SK-N-MC (cell line): ENCODE data around the gene ANK2.
"Not testable (repeated sequence)": the region's sequence is repeated elsewhere in the genome, so short reads cannot be mapped to it uniquely, and the experiment has no call there.

Experiments
- DNase-seq: peaks from one replicate; pipeline ENCODE4 v3.0.0-alpha.2; 2011; ENCODE audit warnings: low read depth, low spot score
- H3K27ac ChIP-seq: fragments of 200-600 bp; sonication (generic); 2 replicates; pipeline ENCODE4 v1.5.1; 2016; ENCODE audit warnings: mixed run types
- H3K36me3 ChIP-seq: fragments of 200-600 bp; sonication (generic); 2 replicates; pipeline ENCODE4 v1.6.1; 2017; ENCODE audit warnings: antibody characterized with exemption, low read length, mixed read lengths; ENCODE audit not compliant: insufficient read depth
- H3K4me3 ChIP-seq: fragments of 200-600 bp; sonication (generic); 2 replicates; pipeline ENCODE4 v1.5.1; 2016
- H3K9ac ChIP-seq: fragments of 200-600 bp; sonication (generic); 2 replicates; pipeline ENCODE4 v1.8.0; 2017; ENCODE audit warnings: mixed run types, mixed read lengths; ENCODE audit not compliant: insufficient read length
- H3K9me3 ChIP-seq: fragments of 200-600 bp; sonication (generic); 2 replicates; pipeline ENCODE4 v1.6.1; 2017; ENCODE audit warnings: low read depth, mild to moderate bottlenecking, antibody characterized with exemption, low read length, moderate library complexity, mixed read lengths
- EZH2 ChIP-seq: fragments of 200-600 bp; sonication (generic); IDR thresholded peaks from one replicate; pipeline ENCODE4 v1.6.1; 2017; ENCODE audit warnings: antibody characterized with exemption
- FOXP2 ChIP-seq: optimal IDR thresholded peaks from 2 replicates; pipeline ENCODE3; 2011; ENCODE audit warnings: mild to moderate bottlenecking, moderate library complexity; ENCODE audit not compliant: insufficient read depth; ENCODE audit errors: extremely low read length, control extremely low read depth
- POLR2AphosphoS5 ChIP-seq: IDR thresholded peaks from 2 replicates; pipeline ENCODE4 v1.6.1; 2012; ENCODE audit warnings: mild to moderate bottlenecking, low read depth, low read length, borderline replicate concordance

Gene ANK2

DNA sequence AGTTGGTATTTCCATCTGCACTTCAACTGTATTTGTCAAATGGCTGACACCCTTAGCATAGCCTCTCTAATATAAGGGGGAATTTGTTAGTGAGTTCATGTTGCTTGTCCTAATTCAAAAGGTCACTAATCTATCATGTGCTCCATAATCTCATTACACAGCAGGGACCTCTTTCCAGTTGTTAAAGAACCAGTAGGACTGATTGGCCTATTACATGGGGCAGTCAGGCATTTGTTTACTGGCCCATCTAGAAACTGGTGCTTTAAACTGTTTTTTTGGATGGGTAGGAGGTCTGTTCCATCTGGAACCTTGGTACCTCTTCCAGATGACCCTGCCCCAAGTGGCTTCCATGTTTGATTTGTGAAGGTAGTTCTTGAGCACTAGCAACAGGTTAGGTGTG, 11.4 kb downstream of the ANK2 start:
- Histone ChIP-seq H3K9me3 (no peaks in the 10 kb centered on the region), H3K27ac (no peak overlapping the region)
- no peak for TF ChIP-seq EZH2
- no peak for TF ChIP-seq POLR2AphosphoS5
- TF ChIP-seq FOXP2, result no peak

DNA sequence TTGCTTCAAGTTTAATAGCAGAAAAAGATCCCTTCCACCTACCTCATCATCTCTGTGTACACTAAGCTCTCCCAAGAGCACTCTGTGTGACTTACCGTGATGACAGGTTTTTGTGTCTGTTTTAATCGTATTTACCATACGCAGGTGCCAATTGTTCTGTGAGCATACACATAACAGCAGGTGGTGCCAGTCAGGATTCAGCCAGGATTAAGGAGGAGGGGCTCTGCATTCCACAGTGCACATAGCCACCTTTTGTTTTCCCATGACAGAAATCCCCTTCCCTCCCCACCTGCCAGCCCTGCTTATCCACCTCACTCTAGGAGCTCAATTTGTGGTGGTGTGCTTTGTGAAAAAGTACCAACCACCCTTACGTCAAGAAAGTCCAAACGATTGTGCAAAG, 14.8 kb downstream of the ANK2 start:
- DNase-seq, result no peak
- no peaks in the 10 kb centered on the region for H3K9me3 ChIP-seq
- TF ChIP-seq POLR2AphosphoS5 (no peak), EZH2 (no peak), FOXP2 (no peak)
- H3K4me3 ChIP-seq, result no peak overlapping the region
- H3K9ac ChIP-seq, result no peak overlapping the region
- H3K36me3 ChIP-seq, result no peaks in the 10 kb centered on the region
- H3K27ac ChIP-seq, result no peak overlapping the region

More for the DNA sequence above, 11.4 kb downstream of the ANK2 start:
- no peak for DNase-seq
- no peaks in the 10 kb centered on the region for H3K36me3 ChIP-seq
- H3K4me3 ChIP-seq, result no peak overlapping the region
- H3K9ac ChIP-seq, result no peak overlapping the region

DNA sequence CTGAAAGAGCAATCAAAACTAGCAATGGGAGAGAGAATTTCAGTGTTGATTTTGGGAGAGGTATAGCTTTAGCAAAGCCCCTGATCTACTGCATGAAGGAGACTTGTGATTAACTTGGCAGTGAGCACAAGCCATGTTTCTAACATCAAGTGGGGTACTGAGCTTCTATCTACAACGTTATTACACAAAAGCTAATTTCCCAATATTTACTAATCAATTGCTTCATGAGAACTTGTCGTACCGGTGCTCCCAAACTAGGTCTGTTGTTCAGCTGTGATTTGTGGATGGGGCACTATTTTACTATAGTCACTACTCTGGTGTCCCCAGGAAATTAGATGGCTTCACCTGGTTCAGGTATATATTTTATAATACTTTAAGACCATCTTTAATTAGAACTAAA, 16.2 kb downstream of the ANK2 start:
- no peak overlapping the region for H3K9ac ChIP-seq
- H3K36me3 ChIP-seq, result no peaks in the 10 kb centered on the region
- DNase-seq, result no peak
- no peak overlapping the region for H3K27ac ChIP-seq
- H3K4me3 ChIP-seq, result no peak overlapping the region
- TF ChIP-seq FOXP2 (no peak), POLR2AphosphoS5 (no peak), EZH2 (no peak)
- H3K9me3 ChIP-seq, result no peaks in the 10 kb centered on the region

DNA sequence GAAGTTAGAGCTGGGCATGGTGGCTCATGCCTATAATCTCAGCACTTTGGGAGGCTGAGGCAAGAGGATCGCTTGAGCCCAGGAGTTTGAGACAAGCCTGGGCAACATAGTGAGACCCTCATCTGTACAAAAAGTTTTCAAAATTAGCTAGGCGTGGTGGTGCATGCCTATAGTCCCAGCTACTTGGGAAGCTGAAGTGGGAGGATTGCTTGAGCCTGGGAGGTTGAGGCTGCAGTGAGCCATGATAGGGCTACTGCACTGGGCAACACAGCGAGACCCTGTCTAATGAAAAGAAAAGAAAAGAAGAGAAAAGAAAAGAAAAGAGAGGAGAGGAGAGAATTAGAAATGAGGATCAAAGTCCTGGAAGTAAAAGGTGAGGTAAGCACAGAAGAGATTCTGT, 19.3 kb downstream of the ANK2 start:
- not testable (repeated sequence) for H3K36me3 ChIP-seq, H3K9me3 ChIP-seq, DNase-seq, H3K9ac ChIP-seq, H3K27ac ChIP-seq, H3K4me3 ChIP-seq

DNA sequence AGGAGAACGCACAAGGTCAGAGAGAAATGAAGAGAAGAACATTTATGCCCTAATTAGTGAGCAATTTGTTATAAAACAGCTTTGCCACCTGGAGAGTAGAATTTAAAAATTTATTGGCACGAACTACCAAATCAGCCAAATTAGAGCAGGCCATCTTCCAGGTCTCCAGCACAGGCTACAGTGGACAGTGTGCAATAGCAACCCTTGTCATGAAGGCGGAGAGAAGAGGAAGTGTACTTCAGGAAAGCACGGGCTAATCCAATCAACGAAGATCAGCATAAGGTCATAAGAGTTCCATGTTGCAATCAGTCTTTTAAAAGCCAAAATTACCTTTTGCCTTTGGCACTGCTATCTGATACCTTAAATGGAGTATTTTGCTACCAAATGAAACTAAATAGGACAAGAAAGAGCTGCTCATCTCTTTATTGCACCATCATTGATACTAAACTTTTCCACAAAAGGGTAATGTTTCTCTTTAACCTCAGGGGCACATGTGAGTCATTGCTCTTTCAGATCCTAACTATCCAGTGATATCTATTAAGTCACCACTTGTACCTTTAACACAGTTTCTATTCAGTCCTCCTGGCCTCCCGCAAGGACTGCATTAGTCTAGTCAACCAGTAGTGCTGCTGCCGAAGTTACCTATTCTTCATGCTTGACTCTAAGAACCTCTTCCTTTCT, 19.9 kb downstream of the ANK2 start:
- no peak for TF ChIP-seq EZH2
- no peak for TF ChIP-seq POLR2AphosphoS5
- no peak for TF ChIP-seq FOXP2
- H3K36me3 ChIP-seq, result no peaks in the 10 kb centered on the region
- no peak overlapping the region for H3K9ac ChIP-seq
- DNase-seq, result no peak
- H3K9me3 ChIP-seq, result no peaks in the 10 kb centered on the region
- H3K27ac ChIP-seq, result no peak overlapping the region
- H3K4me3 ChIP-seq, result no peak overlapping the region

DNA sequence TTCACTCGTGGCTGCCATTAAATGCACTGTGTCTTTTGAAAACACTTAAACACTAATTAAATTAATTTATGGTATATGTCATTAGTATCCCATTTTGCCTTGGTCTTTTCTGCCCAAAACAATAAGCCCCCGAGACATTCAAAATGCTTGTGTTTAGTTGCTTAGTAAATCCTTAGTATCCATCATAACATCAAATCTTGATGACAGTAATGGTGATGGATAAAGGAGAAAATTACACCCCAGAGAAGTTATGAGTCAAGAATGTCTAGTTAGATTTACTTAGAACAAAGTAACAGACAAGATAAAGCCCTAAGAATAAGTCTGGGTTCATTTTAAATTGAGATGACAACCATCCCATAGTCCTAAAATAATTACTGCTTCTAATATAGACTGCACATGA, 21.3 kb downstream of the ANK2 start:
- Histone ChIP-seq H3K4me3 (no peak overlapping the region), H3K9me3 (no peaks in the 10 kb centered on the region), H3K36me3 (no peaks in the 10 kb centered on the region), H3K27ac (no peak overlapping the region), H3K9ac (no peak overlapping the region)
- TF ChIP-seq EZH2 (no peak), POLR2AphosphoS5 (no peak), FOXP2 (no peak)
- no peak for DNase-seq

DNA sequence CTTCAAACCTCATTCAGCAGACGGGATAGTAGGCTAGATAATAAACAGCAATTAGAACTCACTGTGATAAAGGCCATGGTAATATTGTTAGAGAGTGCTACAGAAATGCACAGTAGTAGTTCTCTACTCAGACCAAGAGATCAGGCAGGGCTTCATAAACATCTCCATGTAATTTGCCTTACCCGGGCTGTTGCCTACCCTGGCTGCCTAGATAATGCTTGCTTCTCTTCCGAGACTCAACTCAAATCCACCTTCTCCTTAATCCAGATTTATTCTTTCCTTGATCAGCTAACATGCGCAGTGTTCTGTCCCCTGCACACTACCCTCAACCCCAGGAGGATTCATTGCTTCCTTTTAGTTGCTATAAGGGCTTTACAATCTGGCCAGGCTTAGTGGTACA, 21.8 kb downstream of the ANK2 start:
- no peak overlapping the region for H3K4me3 ChIP-seq
- no peaks in the 10 kb centered on the region for H3K9me3 ChIP-seq
- no peaks in the 10 kb centered on the region for H3K36me3 ChIP-seq
- no peak for DNase-seq
- H3K9ac ChIP-seq, result no peak overlapping the region
- H3K27ac ChIP-seq, result no peak overlapping the region
- TF ChIP-seq POLR2AphosphoS5, result no peak
- TF ChIP-seq FOXP2, result no peak
- TF ChIP-seq EZH2, result no peak

DNA sequence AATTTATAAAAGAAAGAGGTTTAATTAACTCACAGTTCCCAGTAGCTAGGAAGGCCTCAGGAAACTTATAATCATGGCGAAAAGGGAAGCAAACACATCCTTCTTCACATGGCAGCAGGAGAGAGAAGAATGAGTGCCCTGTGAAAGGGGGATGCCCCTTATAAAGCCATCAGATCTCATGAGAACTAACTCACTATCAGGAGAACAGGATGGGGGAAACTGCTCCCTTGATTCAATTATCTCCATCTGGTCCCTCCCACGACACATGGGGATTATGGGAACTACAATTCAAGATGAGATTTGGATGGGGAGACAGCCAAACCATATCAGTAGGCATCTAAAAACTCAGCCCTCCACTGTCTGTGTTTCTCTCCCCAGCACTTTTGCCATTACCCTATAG, 22.4 kb downstream of the ANK2 start:
- TF ChIP-seq POLR2AphosphoS5 (no peak), EZH2 (no peak), FOXP2 (no peak)
- H3K9ac ChIP-seq, result no peak overlapping the region
- no peak overlapping the region for H3K27ac ChIP-seq
- no peak for DNase-seq
- H3K9me3 ChIP-seq, result no peaks in the 10 kb centered on the region
- H3K36me3 ChIP-seq, result no peaks in the 10 kb centered on the region
- no peak overlapping the region for H3K4me3 ChIP-seq

DNA sequence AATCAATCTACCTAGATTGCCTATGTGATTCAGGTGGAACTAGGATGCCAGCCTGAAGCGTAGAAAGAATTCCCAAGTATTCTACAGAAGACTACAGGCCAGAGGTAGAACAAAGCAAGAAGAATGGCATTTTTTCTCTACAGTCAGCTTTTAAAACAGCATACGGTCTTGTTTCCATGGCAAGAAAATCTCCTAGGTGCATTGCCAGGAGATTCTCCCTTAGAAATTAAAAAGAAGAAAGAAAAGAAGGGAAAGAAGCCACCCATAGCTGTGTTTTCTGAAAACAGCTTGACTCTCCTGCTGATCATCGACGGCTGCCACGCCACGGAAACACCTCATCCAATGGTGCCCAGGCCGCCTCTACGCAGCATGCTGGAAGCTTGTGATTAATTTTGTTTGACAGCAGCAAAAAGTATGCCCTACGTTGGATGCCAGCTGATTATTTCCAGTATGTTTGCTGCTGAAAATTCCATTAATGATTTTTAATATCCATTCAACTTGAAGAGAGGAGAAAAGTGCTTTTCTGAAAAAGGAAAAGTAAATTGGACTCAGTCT, 24.1 kb downstream of the ANK2 start:
- Histone ChIP-seq H3K27ac (no peak overlapping the region), H3K9ac (no peak overlapping the region), H3K36me3 (no peaks in the 10 kb centered on the region), H3K4me3 (no peak overlapping the region), H3K9me3 (no peaks in the 10 kb centered on the region)
- DNase-seq, result no peak
- TF ChIP-seq EZH2 (no peak), FOXP2 (no peak), POLR2AphosphoS5 (no peak)
